OCI-LY1 (cell line): ENCODE measurements around the gene QRFP.

Source experiments
- H2AFZ ChIP-seq: fragments of 200-600 bp; sonication (generic), shearing (Covaris generic); 2 replicates; pipeline ENCODE4 v1.6.0; 2014; ENCODE audit warnings: antibody characterized with exemption, mild to moderate bottlenecking, low read length
- H3F3A ChIP-seq: fragments of 200-600 bp; sonication (generic), shearing (Covaris generic); 2 replicates; pipeline ENCODE4 v1.6.0; 2014; ENCODE audit warnings: mild to moderate bottlenecking, antibody characterized with exemption, low read length, moderate library complexity; ENCODE audit not compliant: insufficient read depth
- H3K27ac ChIP-seq: fragments of 200-600 bp; sonication (generic); 2 replicates; pipeline ENCODE4 v1.5.1; 2014; ENCODE audit warnings: low read length, mixed run types, mild to moderate bottlenecking, low read depth; ENCODE audit not compliant: poor library complexity, severe bottlenecking
- H3K27me3 ChIP-seq: fragments of 200-600 bp; sonication (generic); 2 replicates; pipeline ENCODE4 v1.6.0; 2014; ENCODE audit warnings: antibody characterized with exemption, mild to moderate bottlenecking, low read length, moderate library complexity; ENCODE audit not compliant: insufficient read depth
- H3K36me3 ChIP-seq: fragments of 200-600 bp; sonication (generic); 2 replicates; pipeline ENCODE4 v1.6.1; 2014; ENCODE audit warnings: mild to moderate bottlenecking, antibody characterized with exemption, low read length, moderate library complexity, mixed read lengths; ENCODE audit not compliant: insufficient read depth
- H3K4me1 ChIP-seq: fragments of 200-600 bp; sonication (generic); 2 replicates; pipeline ENCODE4 v1.5.1; 2014; ENCODE audit warnings: mild to moderate bottlenecking, low read length, moderate library complexity; ENCODE audit not compliant: insufficient read depth, severe bottlenecking
- H3K4me2 ChIP-seq: fragments of 200-600 bp; sonication (generic), shearing (Covaris generic); 2 replicates; pipeline ENCODE4 v1.6.1; 2014; ENCODE audit warnings: low read length
- H3K4me3 ChIP-seq: fragments of 200-600 bp; sonication (generic); 2 replicates; pipeline ENCODE4 v1.5.1; 2014; ENCODE audit warnings: low read length, low read depth, mild to moderate bottlenecking, mixed read lengths; ENCODE audit not compliant: poor library complexity, severe bottlenecking
- H3K79me2 ChIP-seq: fragments of 200-600 bp; shearing (Covaris generic); 2 replicates; pipeline ENCODE4 v1.6.1; 2016; ENCODE audit warnings: mixed run types, low read length, mixed read lengths; ENCODE audit not compliant: insufficient read depth
- H3K9ac ChIP-seq: fragments of 200-600 bp; sonication (generic), shearing (Covaris generic); 2 replicates; pipeline ENCODE4 v1.6.1; 2014; ENCODE audit warnings: mild to moderate bottlenecking, low read length, mixed read lengths
- H3K9me2 ChIP-seq: fragments of 200-600 bp; sonication (generic), shearing (Covaris generic); 2 replicates; pipeline ENCODE4 v1.6.1; 2014; ENCODE audit warnings: low read depth, mild to moderate bottlenecking, low read length, mixed read lengths
- H3K9me3 ChIP-seq: fragments of 200-600 bp; shearing (Covaris generic); 2 replicates; pipeline ENCODE4 v1.6.1; 2014; ENCODE audit warnings: low read length, mixed read lengths
- H4K20me1 ChIP-seq: fragments of 200-600 bp; sonication (generic), shearing (Covaris generic); 2 replicates; pipeline ENCODE4 v1.6.0; 2016; ENCODE audit warnings: mild to moderate bottlenecking, low read length; ENCODE audit not compliant: insufficient read depth
- EZH2 ChIP-seq: fragments of 200-600 bp; sonication (generic), shearing (Covaris generic); IDR thresholded peaks from 2 replicates; pipeline ENCODE4 v1.8.0; 2017; ENCODE audit warnings: borderline replicate concordance, mixed run types, mild to moderate bottlenecking, antibody characterized with exemption, low read length, moderate library complexity, mixed read lengths
- TF ChIP-seq, protein P1 (sequence below): fragments of 200-600 bp; sonication (generic), shearing (Covaris generic); IDR thresholded peaks from 2 replicates; pipeline ENCODE4 v1.5.1; 2017; ENCODE audit warnings: mild to moderate bottlenecking, antibody characterized with exemption, low read length, moderate library complexity, mixed read lengths

QRFP gene

DNA sequence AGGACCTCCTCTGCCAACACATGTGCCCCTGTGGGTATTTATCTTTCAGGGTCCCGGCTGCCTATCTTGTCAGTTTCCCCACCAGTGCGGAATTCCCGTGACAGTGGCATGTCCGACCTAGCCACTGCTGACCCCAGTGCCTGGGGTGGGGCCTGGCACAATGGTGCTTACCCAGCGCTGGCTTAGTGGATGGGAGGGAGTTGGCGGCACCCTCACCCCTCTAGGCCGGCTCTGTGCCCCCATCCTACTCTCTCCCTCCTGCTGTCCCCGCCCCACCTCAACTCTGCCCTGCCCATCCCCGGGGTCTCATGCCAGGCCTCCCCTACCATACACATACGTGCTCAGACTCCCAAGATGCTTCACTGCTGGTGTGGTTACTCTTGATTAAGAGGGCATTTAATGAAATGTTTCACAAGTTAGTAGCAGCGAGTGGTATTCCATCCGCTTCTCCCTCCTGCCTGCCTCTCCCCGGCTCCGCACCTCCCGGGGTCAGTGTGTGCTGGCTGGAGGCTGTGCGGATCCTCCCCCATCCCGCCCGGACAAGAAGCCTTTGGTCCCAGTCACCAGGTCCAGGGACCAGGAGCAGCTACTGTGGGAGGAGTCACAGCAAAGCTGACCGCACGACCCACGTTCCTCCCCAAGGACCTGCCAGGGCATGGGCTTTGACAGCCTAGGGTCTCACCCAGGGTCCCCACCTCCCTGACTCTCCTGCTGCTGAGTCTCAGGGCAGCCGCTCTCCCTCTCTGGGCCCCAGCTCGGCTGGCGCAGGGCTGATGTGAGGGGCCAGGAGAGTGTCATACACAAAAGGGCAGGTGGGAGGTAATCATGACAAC, 9.5 kb upstream of the QRFP start:
- H3K9ac ChIP-seq, result no peak overlapping the region
- no peak for TF ChIP-seq EZH2
- TF ChIP-seq, protein P1, sequence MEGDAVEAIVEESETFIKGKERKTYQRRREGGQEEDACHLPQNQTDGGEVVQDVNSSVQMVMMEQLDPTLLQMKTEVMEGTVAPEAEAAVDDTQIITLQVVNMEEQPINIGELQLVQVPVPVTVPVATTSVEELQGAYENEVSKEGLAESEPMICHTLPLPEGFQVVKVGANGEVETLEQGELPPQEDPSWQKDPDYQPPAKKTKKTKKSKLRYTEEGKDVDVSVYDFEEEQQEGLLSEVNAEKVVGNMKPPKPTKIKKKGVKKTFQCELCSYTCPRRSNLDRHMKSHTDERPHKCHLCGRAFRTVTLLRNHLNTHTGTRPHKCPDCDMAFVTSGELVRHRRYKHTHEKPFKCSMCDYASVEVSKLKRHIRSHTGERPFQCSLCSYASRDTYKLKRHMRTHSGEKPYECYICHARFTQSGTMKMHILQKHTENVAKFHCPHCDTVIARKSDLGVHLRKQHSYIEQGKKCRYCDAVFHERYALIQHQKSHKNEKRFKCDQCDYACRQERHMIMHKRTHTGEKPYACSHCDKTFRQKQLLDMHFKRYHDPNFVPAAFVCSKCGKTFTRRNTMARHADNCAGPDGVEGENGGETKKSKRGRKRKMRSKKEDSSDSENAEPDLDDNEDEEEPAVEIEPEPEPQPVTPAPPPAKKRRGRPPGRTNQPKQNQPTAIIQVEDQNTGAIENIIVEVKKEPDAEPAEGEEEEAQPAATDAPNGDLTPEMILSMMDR, result no peak
- H4K20me1 ChIP-seq, result no peaks in the 10 kb centered on the region
- H3K9me2 ChIP-seq, result no peaks in the 10 kb centered on the region
- no peaks in the 10 kb centered on the region for H3K4me1 ChIP-seq
- H3K79me2 ChIP-seq, result no peaks in the 10 kb centered on the region
- H3K36me3 ChIP-seq, result no peaks in the 10 kb centered on the region
- no peak overlapping the region for H3K4me2 ChIP-seq
- no peak overlapping the region for H3K4me3 ChIP-seq
- no peak overlapping the region for H3K27ac ChIP-seq
- H3K9me3 ChIP-seq, result no peaks in the 10 kb centered on the region
- H3F3A ChIP-seq, result no peaks in the 10 kb centered on the region
- no peak overlapping the region for H2AFZ ChIP-seq
- H3K27me3 ChIP-seq, result no peaks in the 10 kb centered on the region

DNA sequence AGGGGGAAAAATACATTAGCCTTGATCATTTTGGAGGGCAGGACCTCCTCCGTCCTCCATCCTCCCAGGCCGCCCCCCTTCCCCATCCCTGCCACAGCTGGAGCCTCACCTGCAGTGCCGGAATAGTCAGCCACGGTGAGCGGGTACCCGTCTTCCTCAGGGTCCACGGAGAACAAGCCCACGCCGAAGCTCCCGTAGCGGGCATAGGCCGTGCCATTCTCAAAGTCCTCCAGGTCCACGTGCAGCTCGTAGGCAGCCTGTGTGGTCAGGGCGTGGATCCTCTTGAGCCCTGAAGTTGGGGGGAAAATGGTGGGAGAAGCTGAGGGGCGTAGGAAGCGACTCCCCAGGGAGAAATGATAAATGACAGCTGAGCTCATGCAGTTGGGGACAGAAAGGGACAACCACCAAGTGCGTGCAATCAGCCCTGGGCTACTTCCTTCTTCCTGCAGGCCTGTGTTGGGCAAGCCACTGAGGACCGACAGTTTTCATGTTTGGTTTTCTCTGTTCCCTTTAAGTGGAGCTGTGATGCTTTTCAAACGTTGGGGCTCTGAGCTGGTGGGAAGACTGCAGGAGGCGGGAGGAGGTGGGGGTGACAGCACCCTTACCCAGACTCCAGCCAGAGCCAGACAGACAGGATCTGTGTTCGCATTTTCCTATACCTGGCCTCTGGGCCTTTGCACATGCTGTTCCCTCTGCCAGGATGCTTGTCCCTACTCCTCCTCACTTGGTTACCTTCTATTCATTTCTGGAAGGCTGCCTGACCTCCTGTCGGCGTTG, 8.7 kb upstream of the QRFP start:
- Histone ChIP-seq H4K20me1 (no peaks in the 10 kb centered on the region), H3K79me2 (no peaks in the 10 kb centered on the region), H3K9me3 (no peaks in the 10 kb centered on the region)

More for the DNA sequence above, 8.7 kb upstream of the QRFP start:
- Histone ChIP-seq H3K27ac (no peak overlapping the region), H3K4me1 (no peaks in the 10 kb centered on the region), H3K36me3 (no peaks in the 10 kb centered on the region), H3K4me2 (no peak overlapping the region), H3K9me2 (no peaks in the 10 kb centered on the region), H3K9ac (no peak overlapping the region), H3K4me3 (no peak overlapping the region), H3K27me3 (no peaks in the 10 kb centered on the region), H3F3A (no peaks in the 10 kb centered on the region), H2AFZ (no peak overlapping the region)
- TF ChIP-seq, protein P1, result no peak
- TF ChIP-seq EZH2, result no peak
